ES-I3 (cell line): ENCODE results near the gene PLPPR4.
"Not testable (repeated sequence)": the region's sequence is repeated elsewhere in the genome, so short reads cannot be mapped to it uniquely, and the experiment has no call there.

Experiments used
- H3K36me3 ChIP-seq: 2 replicates; pipeline ENCODE4 v1.6.1; 2013; ENCODE audit warnings: mild to moderate bottlenecking, low read length, control low read depth, moderate library complexity; ENCODE audit not compliant: insufficient read depth
- H3K4me1 ChIP-seq: 2 replicates; pipeline ENCODE4 v1.6.1; 2013; ENCODE audit warnings: mild to moderate bottlenecking, control low read depth, low read length; ENCODE audit not compliant: insufficient read depth
- H3K9ac ChIP-seq: 2 replicates; pipeline ENCODE4 v1.6.1; 2013; ENCODE audit warnings: low read depth, mild to moderate bottlenecking, low read length, moderate library complexity
- H3K9me3 ChIP-seq: 2 replicates; pipeline ENCODE4 v1.6.1; 2013; ENCODE audit warnings: mild to moderate bottlenecking, low read length, moderate library complexity; ENCODE audit not compliant: control insufficient read depth, insufficient read depth

The PLPPR4 gene

DNA sequence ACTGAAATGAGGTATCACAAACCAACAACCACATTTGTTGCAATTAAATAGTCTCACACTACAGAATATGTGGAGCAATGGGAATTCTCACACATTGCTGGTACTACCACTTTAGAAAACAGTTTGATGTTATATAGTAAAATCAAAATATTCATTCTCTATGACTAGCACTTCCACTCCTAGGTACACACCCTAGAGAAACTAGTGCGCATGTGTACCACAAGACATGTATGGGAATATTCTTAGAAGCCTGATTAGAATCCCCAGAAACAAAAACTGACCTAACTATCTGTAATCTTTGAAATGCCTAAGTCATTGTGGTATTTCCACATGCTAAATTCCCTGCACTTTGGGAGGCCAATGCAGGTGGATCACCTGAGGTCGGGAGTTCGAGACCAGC lies 18.1 kb upstream of the PLPPR4 start:
- no peaks in the 10 kb centered on the region for H3K9me3 ChIP-seq
- no peaks in the 10 kb centered on the region for H3K36me3 ChIP-seq
- no peaks in the 10 kb centered on the region for H3K4me1 ChIP-seq
- no peak overlapping the region for H3K9ac ChIP-seq

DNA sequence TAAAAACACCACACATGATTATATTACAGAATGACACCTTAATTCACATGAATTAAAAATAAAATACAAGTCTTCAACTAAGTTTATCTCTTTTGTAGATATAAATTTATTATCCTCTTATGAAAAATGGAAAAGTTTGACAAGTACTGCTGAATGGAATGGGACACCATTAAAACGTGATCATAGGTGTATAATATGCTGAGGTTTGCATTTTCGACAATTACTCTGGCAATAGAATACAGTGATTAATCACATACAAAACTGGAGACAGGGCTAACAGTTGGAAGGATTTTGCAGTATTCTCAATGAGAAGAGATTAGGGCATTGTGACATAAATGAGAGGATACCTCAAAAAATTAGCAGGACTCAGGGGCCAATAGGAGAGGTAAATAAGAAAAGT lies 17.1 kb upstream of the PLPPR4 start:
- no peak overlapping the region for H3K9ac ChIP-seq
- H3K9me3 ChIP-seq = no peaks in the 10 kb centered on the region

DNA sequence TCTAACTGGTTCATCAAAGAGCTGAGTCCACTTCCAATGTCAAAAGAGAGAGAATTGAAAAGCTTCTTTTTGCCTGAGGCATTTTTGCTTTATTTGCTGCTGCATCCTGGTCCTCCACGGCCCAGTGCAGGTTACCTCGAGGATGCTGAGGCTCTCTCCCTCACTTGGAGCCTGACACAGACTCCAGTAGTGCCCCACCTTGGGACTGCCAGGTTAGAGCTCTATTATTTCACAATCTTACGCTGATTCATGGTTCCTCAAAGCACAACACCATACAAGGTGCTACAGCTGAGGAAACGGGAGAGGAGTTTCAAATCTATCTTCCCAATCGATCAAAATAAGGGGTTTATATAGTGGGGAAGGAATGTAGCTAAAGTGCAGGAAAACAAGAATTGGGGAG lies 13.6 kb upstream of the PLPPR4 start:
- Histone ChIP-seq H3K36me3 (no peaks in the 10 kb centered on the region), H3K9ac (no peak overlapping the region)

More for the DNA sequence above, 17.1 kb upstream of the PLPPR4 start:
- H3K36me3 ChIP-seq = no peaks in the 10 kb centered on the region
- H3K4me1 ChIP-seq = peaks cover 1% of the 10 kb centered on the region

DNA sequence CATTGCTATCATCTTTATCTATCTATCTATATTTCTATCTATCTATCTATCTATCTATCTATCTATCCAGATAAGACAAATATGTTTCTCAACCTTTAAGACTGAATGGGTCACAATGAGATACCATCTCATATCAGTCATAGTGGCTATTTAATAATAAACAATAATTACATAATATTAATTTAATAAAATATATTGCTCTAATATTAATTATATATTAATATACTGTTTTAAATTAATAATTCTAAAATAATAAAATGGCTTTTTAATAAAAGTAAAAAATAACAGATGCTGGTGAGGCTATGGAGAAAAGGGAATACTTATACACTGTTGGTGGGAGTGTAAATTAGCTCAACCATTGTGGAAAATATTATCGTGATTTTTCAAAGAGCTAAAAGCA lies 13.0 kb upstream of the PLPPR4 start:
- H3K9ac ChIP-seq = no peak overlapping the region
- H3K36me3 ChIP-seq = no peaks in the 10 kb centered on the region
- H3K9me3 ChIP-seq = no peaks in the 10 kb centered on the region
- H3K4me1 ChIP-seq = peaks cover 7% of the 10 kb centered on the region

More for the DNA sequence above, 13.6 kb upstream of the PLPPR4 start:
- H3K9me3 ChIP-seq = no peaks in the 10 kb centered on the region
- peaks cover 7% of the 10 kb centered on the region for H3K4me1 ChIP-seq

DNA sequence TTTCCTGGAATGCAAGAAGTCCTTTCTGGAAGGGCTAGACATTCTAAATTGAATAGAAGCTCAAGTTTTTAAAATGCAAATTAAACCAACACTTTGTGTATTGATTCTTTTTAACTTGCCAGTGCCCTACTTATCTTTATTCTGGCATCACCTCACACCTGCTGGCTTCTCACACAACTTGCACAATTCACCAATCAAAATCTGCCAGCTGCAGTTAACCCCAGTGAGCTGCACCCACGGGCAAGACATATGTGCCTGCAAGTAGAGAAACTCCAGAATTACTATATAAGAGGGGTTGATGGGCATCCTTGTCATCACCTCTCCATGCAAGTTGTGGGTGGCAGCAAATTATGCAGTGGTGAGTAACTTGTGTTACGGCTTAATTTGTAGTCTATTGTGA lies 11.7 kb upstream of the PLPPR4 start:
- Histone ChIP-seq H3K9ac (no peak overlapping the region), H3K9me3 (no peaks in the 10 kb centered on the region), H3K36me3 (no peaks in the 10 kb centered on the region)

DNA sequence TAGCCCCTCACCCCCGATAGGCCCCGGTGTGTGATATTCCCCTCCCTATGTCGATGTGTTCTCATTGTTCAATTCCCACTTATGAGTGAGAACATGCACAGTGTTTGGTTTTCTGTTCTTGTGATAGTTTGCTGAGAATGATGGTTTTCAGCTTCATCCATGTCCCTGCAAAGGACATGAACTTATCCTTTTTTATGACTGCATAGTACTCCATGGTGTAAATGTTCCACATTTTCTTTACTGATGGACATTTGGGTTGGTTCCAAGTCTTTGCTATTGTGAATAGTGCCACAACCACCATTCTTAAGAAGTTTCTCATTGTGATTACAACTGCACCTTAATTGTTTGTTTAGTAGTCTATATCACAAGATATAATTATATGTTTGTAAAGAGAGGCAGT lies 3.9 kb upstream of the PLPPR4 start:
- not testable (repeated sequence) for H3K4me1 ChIP-seq, H3K9ac ChIP-seq, H3K9me3 ChIP-seq

More for the DNA sequence above, 11.7 kb upstream of the PLPPR4 start:
- peaks cover 7% of the 10 kb centered on the region for H3K4me1 ChIP-seq

DNA sequence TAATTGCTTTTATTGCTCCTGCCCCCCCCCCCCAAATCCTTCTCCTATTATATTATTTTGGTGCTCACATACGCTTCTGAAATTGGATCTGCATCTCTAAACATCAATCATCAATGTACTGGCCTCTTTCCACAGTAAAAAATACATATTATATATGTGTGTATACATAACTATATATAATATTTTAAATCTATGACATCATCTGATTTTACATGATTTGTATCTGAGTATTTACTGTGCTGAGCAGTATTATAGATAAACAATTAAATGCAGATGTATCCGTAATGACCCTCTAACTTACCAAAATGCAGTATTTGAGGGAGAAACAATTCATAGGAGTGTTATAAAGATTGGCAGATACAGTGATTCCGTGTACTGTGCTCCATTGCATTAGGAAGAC lies 832 bp downstream of the PLPPR4 start:
- peak overlapping the region; percentile 78; the same call in 1 of the 2 replicates for H3K9ac ChIP-seq
- no peaks in the 10 kb centered on the region for H3K9me3 ChIP-seq
- H3K36me3 ChIP-seq = no peaks in the 10 kb centered on the region
- H3K4me1 ChIP-seq = no peaks in the 10 kb centered on the region

More for the DNA sequence above, 3.9 kb upstream of the PLPPR4 start:
- not testable (repeated sequence) for H3K36me3 ChIP-seq

DNA sequence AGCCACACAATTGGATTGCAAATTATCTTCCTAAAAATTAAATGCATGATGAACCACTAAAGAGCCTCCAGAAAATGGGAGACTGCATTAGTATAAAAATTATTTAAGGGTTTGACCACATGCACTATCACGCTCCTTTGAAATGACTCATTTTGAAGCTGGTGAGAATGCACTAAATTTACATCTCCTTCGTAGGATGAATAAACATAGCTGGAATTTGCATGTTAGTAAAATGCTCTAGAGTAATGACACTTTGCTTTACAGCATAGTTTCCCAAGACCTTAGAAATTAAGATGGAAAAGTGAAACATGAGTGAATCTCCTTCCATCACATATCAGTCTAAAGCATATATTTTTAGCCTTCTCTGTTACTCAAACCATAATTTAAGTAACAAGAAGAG lies 2.4 kb downstream of the PLPPR4 start:
- Histone ChIP-seq H3K9ac (no peak overlapping the region), H3K36me3 (no peaks in the 10 kb centered on the region), H3K9me3 (no peaks in the 10 kb centered on the region), H3K4me1 (no peaks in the 10 kb centered on the region)

DNA sequence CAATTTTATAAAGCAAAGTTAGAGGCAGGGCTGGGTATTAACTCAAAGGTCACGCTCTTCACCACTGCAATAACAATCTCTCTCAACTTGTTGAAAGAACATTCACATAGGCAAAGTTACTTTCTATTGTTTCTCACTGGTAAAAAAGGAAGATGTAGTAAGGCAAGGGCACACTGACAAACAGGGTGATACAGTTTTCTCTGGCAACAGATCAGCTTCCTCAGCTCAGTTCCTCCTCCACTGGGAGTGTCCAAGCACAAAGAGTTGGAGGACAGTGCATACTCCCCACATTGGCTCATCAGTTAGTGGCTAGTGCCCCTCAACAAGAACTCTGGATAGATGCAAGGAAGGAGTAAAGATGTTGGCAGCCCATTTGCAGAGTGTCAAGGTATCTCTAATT lies 3.7 kb downstream of the PLPPR4 start:
- Histone ChIP-seq H3K9ac (no peak overlapping the region), H3K36me3 (no peaks in the 10 kb centered on the region), H3K4me1 (no peaks in the 10 kb centered on the region), H3K9me3 (no peaks in the 10 kb centered on the region)

DNA sequence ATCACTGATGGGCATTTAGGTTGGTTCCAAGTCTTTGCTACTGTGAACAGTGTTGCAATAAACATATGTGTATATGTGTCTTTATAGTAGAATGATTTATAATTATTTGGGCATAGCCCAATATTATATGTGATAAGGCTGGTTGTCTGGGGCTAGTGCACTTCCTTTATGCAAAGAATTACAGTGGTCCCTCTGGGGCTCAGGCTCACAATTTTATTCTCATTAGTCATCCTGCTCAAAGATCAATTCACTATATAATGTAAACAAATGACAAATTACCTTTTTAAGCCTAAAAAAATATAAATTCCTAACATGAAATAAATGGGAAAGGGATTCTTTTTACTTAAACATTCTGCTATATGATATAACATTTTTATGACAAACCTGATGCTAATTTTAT lies 5.0 kb downstream of the PLPPR4 start:
- no peaks in the 10 kb centered on the region for H3K36me3 ChIP-seq
- H3K4me1 ChIP-seq = no peaks in the 10 kb centered on the region
- H3K9me3 ChIP-seq = no peaks in the 10 kb centered on the region
- H3K9ac ChIP-seq = no peak overlapping the region

DNA sequence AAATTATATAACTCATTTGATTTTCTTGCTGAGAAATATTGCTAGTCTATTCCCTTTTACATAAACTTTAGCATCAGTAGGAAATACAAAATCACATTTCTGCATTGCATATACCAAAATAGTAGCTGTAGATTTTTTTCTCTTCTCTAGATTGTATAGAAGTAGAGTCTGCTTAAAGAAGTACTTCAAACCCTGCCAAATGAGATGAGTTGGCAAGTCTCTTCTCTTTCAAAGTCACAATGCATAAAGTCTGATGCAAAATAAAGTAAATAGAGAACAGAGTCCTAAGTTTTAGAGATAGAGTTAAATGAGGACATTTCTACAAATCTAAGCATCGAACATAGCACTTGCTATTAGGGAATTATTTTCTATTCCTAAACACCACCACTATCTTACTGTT lies 6.4 kb downstream of the PLPPR4 start:
- Histone ChIP-seq H3K9ac (no peak overlapping the region), H3K9me3 (no peaks in the 10 kb centered on the region), H3K36me3 (no peaks in the 10 kb centered on the region), H3K4me1 (no peaks in the 10 kb centered on the region)

DNA sequence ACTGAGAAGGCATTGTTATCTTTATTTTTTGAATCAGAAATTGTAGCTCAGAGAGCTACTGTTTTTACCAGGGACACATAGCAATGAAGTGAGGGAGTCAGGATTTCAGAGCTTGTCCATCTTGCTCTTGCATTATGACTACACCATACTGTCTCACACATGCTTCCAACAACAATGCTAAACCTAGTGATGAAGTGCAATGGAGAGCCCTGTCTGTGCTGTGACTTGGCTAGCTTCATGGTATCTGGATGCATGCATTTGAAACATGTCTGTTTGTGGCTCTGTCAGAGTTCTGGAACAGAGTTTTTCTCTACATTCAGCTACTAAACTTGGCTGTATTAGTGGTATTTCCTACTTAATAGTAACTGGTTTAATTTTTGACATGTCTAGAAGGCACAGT lies 7.0 kb downstream of the PLPPR4 start:
- Histone ChIP-seq H3K4me1 (no peaks in the 10 kb centered on the region), H3K9ac (no peak overlapping the region), H3K9me3 (no peaks in the 10 kb centered on the region), H3K36me3 (no peaks in the 10 kb centered on the region)

DNA sequence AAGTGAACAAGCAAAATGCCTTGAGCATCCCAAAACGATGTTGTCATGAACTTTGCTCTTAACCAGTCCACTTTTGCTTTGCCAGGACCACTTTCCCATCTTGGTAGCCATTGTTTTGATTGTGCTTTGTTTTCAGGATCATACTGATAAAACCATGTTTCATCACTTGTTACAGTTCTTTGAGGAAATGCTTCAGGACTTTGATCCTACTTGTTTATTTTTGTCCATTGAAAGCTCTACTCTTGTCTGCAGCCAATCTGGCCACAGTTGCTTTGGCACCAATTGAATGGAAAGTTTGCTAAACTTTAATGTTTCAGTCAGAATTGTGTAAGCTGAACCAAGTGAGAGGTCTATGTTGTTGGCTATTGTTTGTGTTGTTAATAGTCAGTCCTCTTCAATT lies 12.8 kb downstream of the PLPPR4 start:
- no peaks in the 10 kb centered on the region for H3K9me3 ChIP-seq

DNA sequence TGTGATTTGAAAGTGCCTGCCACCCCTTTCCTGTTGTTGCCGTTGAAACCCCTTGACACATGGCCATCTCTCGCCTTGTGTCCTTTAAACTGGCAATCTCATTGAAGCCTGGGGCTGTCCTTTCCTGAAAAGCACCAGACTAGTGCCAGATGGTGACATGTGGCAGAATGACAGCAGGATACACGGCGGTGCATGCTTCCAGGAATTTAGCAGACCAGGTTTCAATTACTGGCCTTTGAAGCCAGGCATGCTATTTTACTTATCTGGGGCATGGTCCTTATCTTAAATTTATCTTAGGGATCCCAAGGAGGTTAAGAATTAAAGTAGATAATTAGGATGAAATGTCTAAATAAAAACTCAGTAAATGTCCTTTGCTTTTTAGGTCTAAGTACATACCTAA lies 15.2 kb downstream of the PLPPR4 start:
- Histone ChIP-seq H3K36me3 (no peaks in the 10 kb centered on the region), H3K9ac (no peak overlapping the region), H3K4me1 (no peaks in the 10 kb centered on the region), H3K9me3 (no peaks in the 10 kb centered on the region)

More for the DNA sequence above, 12.8 kb downstream of the PLPPR4 start:
- H3K9ac ChIP-seq = no peak overlapping the region
- no peaks in the 10 kb centered on the region for H3K4me1 ChIP-seq
- H3K36me3 ChIP-seq = no peaks in the 10 kb centered on the region

DNA sequence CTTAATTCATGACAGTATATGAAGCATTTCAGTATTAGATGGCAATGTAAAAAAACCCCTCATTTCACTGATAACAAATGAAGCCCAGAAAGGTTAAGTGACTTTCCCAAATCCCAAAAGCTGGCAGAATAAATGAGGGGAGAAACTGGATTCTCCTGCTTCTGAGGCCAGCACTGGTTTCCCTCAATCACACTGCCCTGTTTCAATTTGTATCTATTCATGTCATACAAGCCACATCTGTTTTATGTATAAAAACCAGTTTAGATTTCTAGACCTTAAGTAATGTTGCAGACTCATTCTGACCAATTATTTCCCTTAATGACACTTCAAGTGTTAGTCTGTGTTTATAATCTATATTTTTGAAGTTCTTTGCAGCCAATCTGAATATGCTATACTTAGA lies 16.8 kb downstream of the PLPPR4 start:
- Histone ChIP-seq H3K4me1 (no peaks in the 10 kb centered on the region), H3K9me3 (no peaks in the 10 kb centered on the region), H3K9ac (no peak overlapping the region), H3K36me3 (no peaks in the 10 kb centered on the region)

DNA sequence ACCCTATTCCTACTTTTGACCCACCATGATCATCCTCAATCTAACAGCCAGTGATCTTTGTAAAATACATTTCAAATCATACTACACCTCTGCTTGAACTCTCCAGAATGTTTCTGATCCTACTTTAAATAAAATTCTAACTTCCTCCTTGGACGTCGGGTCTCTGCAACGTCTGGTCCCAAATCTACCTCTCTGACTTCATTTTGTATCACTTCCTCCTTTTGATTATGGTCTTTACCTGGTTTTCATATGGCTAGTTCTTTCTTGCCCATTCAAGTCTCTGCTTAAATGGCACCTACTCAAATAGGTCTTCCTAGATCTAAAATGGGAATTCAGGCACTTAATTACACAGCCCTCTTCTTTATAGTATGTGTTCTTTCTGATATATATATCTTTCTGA lies 18.2 kb downstream of the PLPPR4 start:
- Histone ChIP-seq H3K4me1 (no peaks in the 10 kb centered on the region), H3K9me3 (no peaks in the 10 kb centered on the region), H3K9ac (no peak overlapping the region), H3K36me3 (no peaks in the 10 kb centered on the region)
